H1 (cell line): ENCODE data around the gene ADAMTS15. TPM values are rescaled to one million over a fixed set of nuclear protein-coding genes. Genes with fewer than 3 reads are reported as not detected.
A peak's percentile ranks its signal among the peaks of the same experiment; 100 is the strongest.

Experiments
- CTCF ChIA-PET: fragments of 300-600 bp; sonication (Branson Sonifier 250); formaldehyde crosslinking; loops from one replicate; lab custom pipeline; 2021; ENCODE audit not compliant: partially characterized antibody; lab: Charles Lee
- POLR2A ChIA-PET: fragments of 300-600 bp; sonication (Branson Sonifier 250); formaldehyde crosslinking; loops from one replicate; lab custom pipeline; 2021; ENCODE audit warnings: inconsistent platforms; ENCODE audit not compliant: partially characterized antibody; lab: Charles Lee
- DNase-seq, 2 experiments: peaks; one replicate each; pipeline versions ENCODE4 v3.0.0 to v3.0.0-alpha.2; 2010 to 2022; ENCODE audit warnings: low spot score in 2 of 2, low read depth in 1 of 2, mixed read lengths in 1 of 2
- FAIRE-seq: peaks from 2 replicates; lab custom pipeline; 2011; peaks lifted over from hg19 to GRCh38; lab: Jason Lieb, UNC
- H2AFZ ChIP-seq: 2 replicates; pipeline ENCODE4 v1.8.1; 2012; ENCODE audit warnings: low read length, inconsistent platforms
- H2AK5ac ChIP-seq: 2 replicates; pipeline ENCODE4 v1.6.1; 2013; ENCODE audit warnings: low read depth, low read length
- H2BK120ac ChIP-seq: replicated peaks from 2 replicates; pipeline ENCODE3; 2013; ENCODE audit warnings: low read depth, low read length, inconsistent platforms
- H2BK12ac ChIP-seq: 2 replicates; pipeline ENCODE4 v1.6.1; 2013; ENCODE audit warnings: low read depth, low read length
- H2BK15ac ChIP-seq: 2 replicates; pipeline ENCODE4 v1.6.1; 2013; ENCODE audit warnings: low read length
- H2BK20ac ChIP-seq: 2 replicates; pipeline ENCODE4 v1.6.1; 2013; ENCODE audit warnings: low read length
- H2BK5ac ChIP-seq: 2 replicates; pipeline ENCODE4 v1.6.1; 2013; ENCODE audit warnings: low read depth, low read length
- H3K14ac ChIP-seq: 2 replicates; pipeline ENCODE4 v1.6.1; 2013; ENCODE audit warnings: inconsistent platforms; ENCODE audit not compliant: insufficient read length
- H3K18ac ChIP-seq: 2 replicates; pipeline ENCODE4 v1.6.1; 2013; ENCODE audit warnings: low read length; ENCODE audit errors: extremely low read depth
- H3K23ac ChIP-seq: 2 replicates; pipeline ENCODE4 v1.6.1; 2013; ENCODE audit warnings: inconsistent platforms; ENCODE audit not compliant: insufficient read length
- H3K23me2 ChIP-seq: 2 replicates; pipeline ENCODE4 v1.6.1; 2013; ENCODE audit warnings: low read depth, low read length
- H3K27ac ChIP-seq: 2 replicates; pipeline ENCODE4 v1.6.1; 2011; ENCODE audit warnings: low read depth, low read length, inconsistent platforms
- H3K27me3 ChIP-seq, 4 experiments: replicated peaks in 1 of 4; 1 replicate in 1 of 4; 2 replicates in 3 of 4; pipeline versions ENCODE4 v1.6.1 to v1.8.1; 2011 to 2013; ENCODE audit warnings: low read length in 3 of 4, mild to moderate bottlenecking in 3 of 4, inconsistent platforms in 2 of 4, mixed read lengths in 2 of 4, moderate library complexity in 1 of 4; ENCODE audit not compliant: control insufficient read depth in 3 of 4, insufficient read depth in 3 of 4; ENCODE audit errors: extremely low read depth in 1 of 4
- H3K36me3 ChIP-seq, 4 experiments: 2 replicates each; pipeline versions ENCODE4 v1.6.1 to v1.8.1; 2011 to 2013; ENCODE audit warnings: mild to moderate bottlenecking in 4 of 4, low read length in 3 of 4, moderate library complexity in 2 of 4, control low read depth in 1 of 4, inconsistent platforms in 1 of 4; ENCODE audit not compliant: insufficient read depth in 4 of 4, control insufficient read depth in 2 of 4
- H3K4ac ChIP-seq: replicated peaks from 2 replicates; pipeline ENCODE3; 2013; ENCODE audit warnings: low read length, low read depth, mixed read lengths, inconsistent platforms; ENCODE audit not compliant: insufficient read length
- H3K4me1 ChIP-seq, 4 experiments: replicated peaks in 1 of 4; 1 replicate in 1 of 4; 2 replicates in 3 of 4; pipeline versions ENCODE4 v1.6.1 to v1.8.1; 2011 to 2013; ENCODE audit warnings: low read length in 3 of 4, inconsistent platforms in 2 of 4, mixed read lengths in 1 of 4; ENCODE audit not compliant: insufficient read depth in 4 of 4, control insufficient read depth in 3 of 4
- H3K4me2 ChIP-seq, 2 experiments: 2 replicates each; pipeline versions ENCODE4 v1.6.1 to v1.8.1; 2011 to 2013; ENCODE audit warnings: low read depth in 2 of 2, low read length in 2 of 2, control low read depth in 1 of 2, inconsistent platforms in 1 of 2, mild to moderate bottlenecking in 1 of 2; ENCODE audit not compliant: insufficient read depth in 1 of 2
- H3K4me3 ChIP-seq, 4 experiments: fragments of 200-600, 300-600 bp in 1 of 4; sonication (generic), shearing (Covaris generic), sonication (Bioruptor Twin) in 1 of 4; 2 replicates each; pipeline versions ENCODE4 v1.5.1 to v1.8.1; 2011 to 2016; ENCODE audit warnings: low read length in 4 of 4, low read depth in 3 of 4, control low read depth in 2 of 4, inconsistent platforms in 2 of 4, mild to moderate bottlenecking in 2 of 4, mixed read lengths in 1 of 4, moderate library complexity in 1 of 4; ENCODE audit not compliant: insufficient read depth in 2 of 4; ENCODE audit errors: extremely low read depth in 1 of 4
- H3K56ac ChIP-seq: replicated peaks from 2 replicates; pipeline ENCODE3; 2013; ENCODE audit warnings: low read depth, mild to moderate bottlenecking, mixed read lengths, low read length, inconsistent platforms; ENCODE audit not compliant: insufficient read length
- H3K79me1 ChIP-seq: 2 replicates; pipeline ENCODE4 v1.6.1; 2013; ENCODE audit warnings: low read depth, low read length, control low read depth
- H3K79me2 ChIP-seq, 2 experiments: 2 replicates each; pipeline versions ENCODE4 v1.6.1 to v1.8.1; 2012 to 2013; ENCODE audit warnings: low read length in 2 of 2, mild to moderate bottlenecking in 2 of 2, inconsistent platforms in 1 of 2; ENCODE audit not compliant: insufficient read depth in 2 of 2, control insufficient read depth in 1 of 2
- H3K9ac ChIP-seq, 4 experiments: replicated peaks in 1 of 4; 1 replicate in 1 of 4; 2 replicates in 3 of 4; pipeline versions ENCODE4 v1.6.1 to v1.8.1; 2011 to 2013; ENCODE audit warnings: low read depth in 3 of 4, low read length in 3 of 4, control low read depth in 2 of 4, mild to moderate bottlenecking in 2 of 4, moderate library complexity in 2 of 4, inconsistent platforms in 1 of 4; ENCODE audit errors: extremely low read depth in 1 of 4
- H3K9me3 ChIP-seq, 2 experiments: 2 replicates each; pipeline versions ENCODE4 v1.6.1 to v1.8.1; 2012 to 2013; ENCODE audit warnings: mild to moderate bottlenecking in 2 of 2, moderate library complexity in 2 of 2, control low read depth in 1 of 2, inconsistent platforms in 1 of 2, low read depth in 1 of 2, low read length in 1 of 2, mixed read lengths in 1 of 2; ENCODE audit not compliant: insufficient read depth in 2 of 2
- H4K20me1 ChIP-seq, 2 experiments: replicated peaks in 1 of 2; 2 replicates each; pipeline versions ENCODE3 to v1.8.1; 2011 to 2013; ENCODE audit warnings: inconsistent platforms in 2 of 2, low read length in 2 of 2, mild to moderate bottlenecking in 1 of 2; ENCODE audit not compliant: insufficient read depth in 2 of 2, control insufficient read depth in 1 of 2
- H4K5ac ChIP-seq: 2 replicates; pipeline ENCODE4 v1.6.1; 2013; ENCODE audit warnings: low read length, low read depth, mixed read lengths, inconsistent platforms; ENCODE audit not compliant: insufficient read length
- H4K8ac ChIP-seq: 2 replicates; pipeline ENCODE4 v1.8.0; 2013; ENCODE audit warnings: mild to moderate bottlenecking, moderate library complexity, low read length, inconsistent platforms; ENCODE audit not compliant: insufficient read depth; ENCODE audit errors: extremely low read depth
- H4K91ac ChIP-seq: replicated peaks from 2 replicates; pipeline ENCODE3; 2013; ENCODE audit warnings: low read length, mixed read lengths, inconsistent platforms; ENCODE audit not compliant: insufficient read length
- ASH2L ChIP-seq: fragments of 200-600, 300-600 bp; sonication (generic); IDR thresholded peaks from one replicate; pipeline ENCODE4 v1.7.1; 2017; ENCODE audit warnings: low read length
- BACH1 ChIP-seq: IDR thresholded peaks from 2 replicates; pipeline ENCODE4 v1.6.1; 2012; ENCODE audit warnings: low read length, improper control_type of control experiment
- BRCA1 ChIP-seq: IDR thresholded peaks from 2 replicates; pipeline ENCODE4 v1.6.1; 2012; ENCODE audit warnings: low read depth, low read length, improper control_type of control experiment
- CREB1 ChIP-seq: IDR thresholded peaks from 2 replicates; pipeline ENCODE4 v1.6.1; 2012; ENCODE audit warnings: inconsistent platforms
- EGR1 ChIP-seq: IDR thresholded peaks from 2 replicates; pipeline ENCODE4 v1.6.1; 2011; ENCODE audit warnings: low read depth, low read length, borderline replicate concordance
- HDAC6 ChIP-seq: IDR thresholded peaks from one replicate; pipeline ENCODE4 v1.7.1; 2012; ENCODE audit warnings: low read depth, mild to moderate bottlenecking, inconsistent platforms, low read length, moderate library complexity
- KDM5A ChIP-seq: fragments of 200-600 bp; IDR thresholded peaks from 2 replicates; pipeline ENCODE4 v1.7.1; 2012; ENCODE audit warnings: mild to moderate bottlenecking, low read length, inconsistent platforms, mixed read lengths
- MAFK ChIP-seq: IDR thresholded peaks from 2 replicates; pipeline ENCODE4 v1.6.1; 2012; ENCODE audit warnings: low read depth, mild to moderate bottlenecking, improper control_type of control experiment, low read length
- NRF1 ChIP-seq: IDR thresholded peaks from 2 replicates; pipeline ENCODE4 v1.6.1; 2011; ENCODE audit warnings: mild to moderate bottlenecking, low read depth, low read length, improper control_type of control experiment
- PHF8 ChIP-seq: fragments of 200-600 bp; sonication (generic); conservative IDR thresholded peaks from 2 replicates; pipeline ENCODE4 v1.7.1; 2012; ENCODE audit warnings: low read depth, mild to moderate bottlenecking, inconsistent platforms, low read length, moderate library complexity
- POLR2A ChIP-seq, 2 experiments: IDR thresholded peaks; 1 replicate in 1 of 2; 2 replicates in 1 of 2; pipeline ENCODE4 v1.6.1; 2011; ENCODE audit warnings: low read depth in 2 of 2, low read length in 2 of 2, mild to moderate bottlenecking in 2 of 2; ENCODE audit errors: control extremely low read depth in 1 of 2
- SIRT6 ChIP-seq: IDR thresholded peaks from one replicate; pipeline ENCODE4 v1.7.1; 2012; ENCODE audit warnings: low read length, inconsistent platforms
- SUZ12 ChIP-seq: fragments of 200-600 bp; sonication (generic); IDR thresholded peaks from 2 replicates; pipeline ENCODE4 v1.6.1; 2012; ENCODE audit warnings: mild to moderate bottlenecking, inconsistent platforms, low read length, moderate library complexity, mixed read lengths
- WGBS, 2 experiments: shearing (Covaris generic) in 1 of 2; methylation state at CpG; one replicate each; pipeline versions ENCODE4 v1.1.6 to v1.1.7; 2013 to 2015; ENCODE audit warnings: low lambda C conversion rate in 2 of 2, mixed read lengths in 2 of 2, inconsistent platforms in 1 of 2, low coverage in 1 of 2, missing lambda C conversion rate in 1 of 2; ENCODE audit not compliant: insufficient replicate concordance in 2 of 2, insufficient coverage in 1 of 2, insufficient read length in 1 of 2; ENCODE audit errors: extremely low coverage in 1 of 2, missing lambda C conversion rate in 1 of 2; 5-methylcytosine and 5-hydroxymethylcytosine counted together
- polyA plus RNA-seq, 7 experiments: library from polyadenylated mRNA; depleted of rRNA in 3 of 7; stranded (reverse) in 5 of 7; unstranded in 2 of 7; fragments of >200 nt in 5 of 7; fragments of 200-250 nt in 2 of 7; gene quantifications; 1 replicate in 5 of 7; 2 replicates in 1 of 7; 4 replicates in 1 of 7; pipeline versions ENCODE4 v1.2.1 to v1.2.3, GENCODE V29; 2011 to 2013; ENCODE audit warnings: missing spikeins in 2 of 7, mixed read lengths in 2 of 7
- total RNA-seq: library from RNA; stranded (reverse); fragmentation: NEBNext Ultra II Directional; extraction: Animal tissue kit (Norgen Biotek cat#: 25700); gene quantifications from 2 replicates; pipeline ENCODE4 v1.2.1, GENCODE V29; 2021
- TF ChIP-seq, protein P1 (sequence below): IDR thresholded peaks from 2 replicates; pipeline ENCODE4 v1.6.1; 2012; ENCODE audit warnings: inconsistent platforms

The ADAMTS15 gene
- total and polyA plus RNA-seq, 2 of the 8 experiments (the other 6 are each of a cell fraction or from before 2014, with no cell fraction given) = 1.7 to 4.7 TPM

DNA sequence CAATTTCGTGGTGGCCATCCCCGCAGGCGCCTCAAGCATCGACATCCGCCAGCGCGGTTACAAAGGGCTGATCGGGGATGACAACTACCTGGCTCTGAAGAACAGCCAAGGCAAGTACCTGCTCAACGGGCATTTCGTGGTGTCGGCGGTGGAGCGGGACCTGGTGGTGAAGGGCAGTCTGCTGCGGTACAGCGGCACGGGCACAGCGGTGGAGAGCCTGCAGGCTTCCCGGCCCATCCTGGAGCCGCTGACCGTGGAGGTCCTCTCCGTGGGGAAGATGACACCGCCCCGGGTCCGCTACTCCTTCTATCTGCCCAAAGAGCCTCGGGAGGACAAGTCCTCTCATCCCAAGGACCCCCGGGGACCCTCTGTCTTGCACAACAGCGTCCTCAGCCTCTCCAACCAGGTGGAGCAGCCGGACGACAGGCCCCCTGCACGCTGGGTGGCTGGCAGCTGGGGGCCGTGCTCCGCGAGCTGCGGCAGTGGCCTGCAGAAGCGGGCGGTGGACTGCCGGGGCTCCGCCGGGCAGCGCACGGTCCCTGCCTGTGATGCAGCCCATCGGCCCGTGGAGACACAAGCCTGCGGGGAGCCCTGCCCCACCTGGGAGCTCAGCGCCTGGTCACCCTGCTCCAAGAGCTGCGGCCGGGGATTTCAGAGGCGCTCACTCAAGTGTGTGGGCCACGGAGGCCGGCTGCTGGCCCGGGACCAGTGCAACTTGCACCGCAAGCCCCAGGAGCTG lies 24.8 kb downstream of the ADAMTS15 start:
- 92% methylated on average over 47 of the region's 52 CpGs; no CpG with 5 or more reads in 1 of the 2 experiments for WGBS, 2 experiments
- H3K23ac ChIP-seq = no peak overlapping the region
- H4K8ac ChIP-seq = no peak overlapping the region
- H3K79me2 ChIP-seq = no peaks in the 10 kb centered on the region
- no peak overlapping the region for H2BK15ac ChIP-seq
- H2BK120ac ChIP-seq = no peak overlapping the region
- no peak overlapping the region for H2BK20ac ChIP-seq
- H3K36me3 ChIP-seq = no peaks in the 10 kb centered on the region
- H2AK5ac ChIP-seq = no peak overlapping the region
- H4K20me1 ChIP-seq = peaks cover 0 to 1% of the 10 kb centered on the region in 2 experiments
- TF ChIP-seq CREB1 = no peak
- TF ChIP-seq HDAC6 = no peak
- no peak for TF ChIP-seq BACH1
- no peak for TF ChIP-seq MAFK
- no peak for TF ChIP-seq POLR2A (IDR thresholded peaks at IDR 0.05; ENCODE audit: control extremely low read depth in 1 of 2, low read depth in 2 of 2, low read length in 2 of 2)
- no peak for TF ChIP-seq SUZ12
- TF ChIP-seq NRF1 = no peak
- TF ChIP-seq ASH2L = no peak
- TF ChIP-seq EGR1 = no peak
- TF ChIP-seq BRCA1 = no peak
- TF ChIP-seq, protein P1, sequence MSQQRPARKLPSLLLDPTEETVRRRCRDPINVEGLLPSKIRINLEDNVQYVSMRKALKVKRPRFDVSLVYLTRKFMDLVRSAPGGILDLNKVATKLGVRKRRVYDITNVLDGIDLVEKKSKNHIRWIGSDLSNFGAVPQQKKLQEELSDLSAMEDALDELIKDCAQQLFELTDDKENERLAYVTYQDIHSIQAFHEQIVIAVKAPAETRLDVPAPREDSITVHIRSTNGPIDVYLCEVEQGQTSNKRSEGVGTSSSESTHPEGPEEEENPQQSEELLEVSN = no peak
- no peak for TF ChIP-seq PHF8
- no peak for TF ChIP-seq SIRT6
- no peak for TF ChIP-seq KDM5A
- FAIRE-seq = no peak
- H4K5ac ChIP-seq = no peak overlapping the region
- peaks cover 0 to under 1% (median 0%) of the 10 kb centered on the region in 4 experiments; a peak in 1 of 7 replicates for H3K4me1 ChIP-seq
- POLR2A ChIA-PET = no interaction called here
- H3K56ac ChIP-seq = no peak overlapping the region
- H3K79me1 ChIP-seq = no peaks in the 10 kb centered on the region
- no peaks in the 10 kb centered on the region for H3K23me2 ChIP-seq
- no peak overlapping the region for H3K18ac ChIP-seq
- H3K14ac ChIP-seq = no peak overlapping the region
- no peak overlapping the region for H2BK12ac ChIP-seq
- DNase-seq = peak in 1 of 2 experiments; percentile 41
- H3K4me2 ChIP-seq = no peak overlapping the region
- H3K9ac ChIP-seq = no peak overlapping the region
- CTCF ChIA-PET = interaction anchor here (0.7 to 1.3 kb wide), 3 partner anchors 17 to 370 kb away, joined by 4 to 5 read pairs (median 4); no protein-coding TSS in a partner anchor
- H4K91ac ChIP-seq = no peak overlapping the region
- H2AFZ ChIP-seq = no peak overlapping the region
- H3K4ac ChIP-seq = no peak overlapping the region
- no peaks in the 10 kb centered on the region for H3K9me3 ChIP-seq
- H2BK5ac ChIP-seq = no peak overlapping the region
- no peaks in the 10 kb centered on the region for H3K27me3 ChIP-seq
- no peak overlapping the region for H3K4me3 ChIP-seq
- no peak overlapping the region for H3K27ac ChIP-seq
